Measurements from ENCODE around the gene KY. TPM values are rescaled to one million over a fixed set of nuclear protein-coding genes. Genes with fewer than 3 reads are reported as not detected.

The KY gene
- total RNA-seq, 1 donor from 2014 or later = not detected

DNA sequence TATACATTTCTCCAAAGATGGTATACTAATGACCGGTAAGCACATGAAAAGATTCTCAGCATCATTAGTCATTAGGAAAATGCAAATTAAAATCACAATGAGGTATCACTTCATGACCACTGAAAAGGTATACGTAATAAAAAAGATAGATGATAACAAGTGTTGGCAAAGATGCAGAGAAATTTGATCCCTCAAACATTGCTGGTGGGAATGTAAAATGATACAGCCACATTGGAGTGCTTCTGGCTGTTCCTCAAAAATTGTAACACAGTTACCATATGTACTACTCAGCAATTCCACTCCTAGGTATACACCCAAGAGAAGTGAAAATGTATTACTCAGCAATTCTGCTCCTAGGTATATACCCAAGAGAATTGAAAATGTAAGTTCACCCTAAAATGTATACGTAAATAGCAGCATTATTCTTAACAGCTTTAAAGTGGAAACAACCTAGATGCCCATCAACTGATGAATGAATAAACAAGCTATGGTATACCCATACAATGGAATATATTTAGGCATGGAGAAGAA is 25.0 kb upstream of the KY start:
- ATAC-seq (no peak), DNase-seq (ENCODE audit: low spot score) (no peak)

GRCh38 chr3:134672571-134672970 is 21.7 kb upstream of the KY start:
- DNase-seq (ENCODE audit: low spot score) = no peak
- ATAC-seq = no peak

- ATAC-seq (no peak), DNase-seq (ENCODE audit: low spot score) (no peak)
Measured at GRCh38 chr3:134667956-134668355, 17.1 kb upstream of the KY start.

- DNase-seq (ENCODE audit: low spot score) = no peak
- ATAC-seq = no peak
Measured at GRCh38 chr3:134667406-134667805, 16.6 kb upstream of the KY start.

DNA sequence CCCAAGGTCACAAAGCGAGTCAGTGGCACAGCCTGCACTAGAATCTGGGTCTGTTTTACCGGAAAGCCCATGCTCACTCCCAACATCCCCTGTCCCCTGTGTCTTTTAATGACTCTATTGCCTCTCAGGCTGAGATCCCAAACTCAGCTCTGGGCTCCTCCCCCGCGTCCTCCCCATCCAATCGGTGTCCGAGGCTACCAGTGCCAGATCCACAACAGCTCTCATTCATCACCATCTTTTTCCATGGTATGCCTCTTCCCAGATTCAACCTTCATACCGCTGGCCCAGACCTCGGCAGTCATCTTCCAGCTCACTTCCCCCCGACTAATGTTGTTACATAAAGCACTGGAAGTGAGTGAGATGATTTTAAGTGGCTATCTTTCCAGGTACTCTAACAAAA is 16.1 kb upstream of the KY start:
- ATAC-seq (no peak), DNase-seq (ENCODE audit: low spot score) (no peak)

- DNase-seq (ENCODE audit: low spot score) (no peak), ATAC-seq (no peak)
Measured at GRCh38 chr3:134666466-134666865, 15.6 kb upstream of the KY start.

GRCh38 chr3:134666052-134666451 is 15.2 kb upstream of the KY start:
- ATAC-seq (no peak), DNase-seq (ENCODE audit: low spot score) (no peak)

- no peak for ATAC-seq
- no peak for DNase-seq (ENCODE audit: low spot score)
Measured at GRCh38 chr3:134665243-134665642, 14.4 kb upstream of the KY start.

- DNase-seq (ENCODE audit: low spot score) (no peak), ATAC-seq (no peak)
Measured at GRCh38 chr3:134663721-134664456, 13.1 kb upstream of the KY start.

GRCh38 chr3:134660046-134660441 is 9.2 kb upstream of the KY start:
- DNase-seq (ENCODE audit: low spot score) (no peak), ATAC-seq (no peak)

GRCh38 chr3:134659391-134660045 is 8.7 kb upstream of the KY start:
- ATAC-seq (no peak), DNase-seq (ENCODE audit: low spot score) (no peak)

GRCh38 chr3:134658555-134658954 is 7.7 kb upstream of the KY start:
- peak; percentile 31 for DNase-seq (ENCODE audit: low spot score)
- ATAC-seq = no peak

GRCh38 chr3:134656211-134656800 is 5.5 kb upstream of the KY start:
- no peak for ATAC-seq
- DNase-seq (ENCODE audit: low spot score) = peak; percentile 36

GRCh38 chr3:134655706-134656105 is 4.9 kb upstream of the KY start:
- no peak for ATAC-seq
- no peak for DNase-seq (ENCODE audit: low spot score)

DNA sequence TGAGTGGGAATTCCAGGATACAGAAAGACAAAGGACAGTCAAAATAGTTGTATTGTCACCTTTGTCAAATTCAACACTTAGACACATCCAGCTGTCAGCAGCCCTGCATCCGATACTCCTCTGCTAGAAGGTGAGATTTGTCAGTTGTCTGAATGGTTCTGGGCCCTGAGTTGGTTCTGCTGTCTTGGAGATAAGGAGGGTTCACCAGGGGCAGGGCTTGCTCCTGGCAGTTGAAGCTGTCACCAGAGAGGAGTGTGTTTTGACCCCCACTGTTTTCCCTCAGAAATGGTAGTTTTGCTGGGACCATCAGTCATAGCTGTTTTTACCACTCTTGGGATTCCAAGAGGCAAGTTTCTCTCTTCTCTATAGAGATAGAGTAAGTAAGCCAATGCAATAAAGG is 3.2 kb upstream of the KY start:
- DNase-seq (ENCODE audit: low spot score) (no peak), ATAC-seq (no peak)

DNA sequence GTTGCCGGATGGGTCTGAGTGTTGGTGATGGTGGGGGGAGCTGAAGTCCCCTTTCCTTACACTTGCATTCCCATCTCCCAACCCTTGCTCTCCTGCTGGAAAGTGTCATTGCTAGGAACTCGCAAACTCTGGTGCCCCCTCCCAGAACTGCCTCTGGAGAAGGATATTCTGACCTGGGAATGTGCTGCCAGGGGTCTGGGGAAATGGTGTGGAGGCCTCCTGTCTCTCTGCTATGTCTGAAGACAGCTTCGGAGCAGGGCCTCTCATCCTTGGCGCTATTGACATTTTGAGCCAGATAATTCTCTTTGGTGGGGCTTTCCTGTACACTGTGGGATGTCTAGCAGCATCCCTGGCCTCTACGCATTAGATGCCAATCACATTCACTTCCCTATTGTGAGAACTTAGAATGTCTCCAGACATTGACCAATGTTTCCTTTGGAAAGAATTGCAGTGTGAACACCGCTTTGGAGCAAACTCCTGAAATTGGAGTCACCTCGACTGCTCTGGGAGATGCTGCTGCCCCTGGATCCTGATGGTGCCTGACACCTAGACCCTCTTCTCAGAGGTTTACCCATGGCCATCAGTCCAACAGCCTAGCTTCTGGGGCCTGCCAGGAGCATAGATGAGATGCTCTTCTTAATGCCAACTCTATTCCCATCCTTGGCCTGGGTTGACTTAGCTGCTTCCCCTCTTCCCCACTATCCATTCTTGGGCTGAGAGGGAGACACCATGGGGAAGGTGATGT is 2.2 kb upstream of the KY start:
- no peak for DNase-seq (ENCODE audit: low spot score)
- ATAC-seq = no peak

DNA sequence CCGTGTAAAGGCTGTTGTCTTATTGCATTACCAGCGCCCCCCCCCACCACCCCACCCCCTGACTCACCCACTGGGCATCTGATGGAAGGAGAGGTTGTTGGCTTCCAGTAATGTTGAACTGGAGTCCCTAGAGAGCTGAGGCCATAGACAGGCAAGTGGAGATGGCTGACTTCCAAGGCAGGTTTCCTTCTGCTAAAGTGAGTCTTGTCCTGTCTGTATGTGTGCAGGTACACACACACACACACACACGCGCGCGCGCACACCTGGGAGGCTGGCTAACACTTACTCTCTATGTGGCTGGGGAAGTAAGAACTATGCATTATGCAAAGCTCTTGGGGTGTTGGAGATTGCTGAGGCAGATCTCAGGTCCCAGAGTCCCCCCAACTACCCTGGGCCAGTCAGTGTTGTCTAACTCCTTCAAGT is 1.6 kb upstream of the KY start:
- ATAC-seq = no peak
- DNase-seq (ENCODE audit: low spot score) = no peak

GRCh38 chr3:134651347-134652041 is 672 bp upstream of the KY start:
- ATAC-seq = no peak
- DNase-seq (ENCODE audit: low spot score) = peak; percentile 37

- DNase-seq (ENCODE audit: low spot score) = no peak
- ATAC-seq = no peak
Measured at GRCh38 chr3:134649106-134649705, 1.6 kb downstream of the KY start.
